Measurements from ENCODE around the gene DUSP22. TPM values are rescaled to one million over a fixed set of nuclear protein-coding genes. Genes with fewer than 3 reads are reported as not detected.
"Not testable (repeated sequence)": the region's sequence is repeated elsewhere in the genome, so short reads cannot be mapped to it uniquely, and the experiment has no call there.

DUSP22 gene
- polyA plus RNA-seq, 3 donors = 107 to 120 (median 117) TPM

DNA sequence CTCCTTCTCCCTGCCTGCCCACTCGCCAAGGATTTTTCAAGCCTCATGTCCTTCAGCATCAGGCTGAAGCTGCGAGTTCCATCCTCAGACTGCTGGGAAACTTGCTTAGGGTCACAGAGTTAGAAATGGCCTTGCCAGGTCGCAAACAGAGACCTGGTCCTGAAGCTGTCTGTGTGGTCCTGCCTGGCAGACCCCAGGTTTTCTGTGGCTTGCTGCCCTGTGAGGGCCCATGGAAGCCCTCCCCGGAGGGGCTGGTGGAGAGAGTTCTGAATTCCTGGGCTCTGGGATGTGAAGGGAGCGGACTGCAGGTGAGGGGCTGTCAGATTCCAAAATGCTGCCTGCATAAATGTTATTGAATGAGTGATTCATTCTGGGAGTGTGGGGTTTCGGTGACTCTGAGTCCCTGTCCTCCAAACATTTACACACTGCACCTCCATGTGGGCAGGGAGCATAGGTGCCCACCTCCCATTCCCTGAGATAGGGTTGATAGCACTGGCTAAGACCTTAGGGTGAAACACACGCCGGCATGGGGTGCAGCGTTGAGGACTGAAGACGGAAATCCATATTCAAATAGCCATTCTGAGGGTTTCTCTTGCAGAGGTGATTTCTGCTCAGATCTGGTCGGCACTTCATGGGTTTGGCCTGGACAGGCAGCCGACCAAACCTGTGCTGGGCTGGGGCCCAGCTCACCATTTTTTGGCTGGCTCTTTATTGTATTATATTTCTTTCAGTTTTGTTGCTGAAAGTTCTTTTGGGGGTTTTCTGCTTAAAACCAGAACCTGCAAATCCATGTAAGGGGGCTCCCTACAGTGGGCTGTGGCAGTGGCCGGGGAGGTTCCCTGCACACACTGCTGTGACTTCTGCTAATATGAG lies 77.5 kb downstream of the DUSP22 start:
- no peak overlapping the region for H3K27ac ChIP-seq (ENCODE audit: low read depth in 1 of 2, low read length in 2 of 2)
- no peak overlapping the region for H2AFZ ChIP-seq (ENCODE audit: insufficient read depth, low read depth, low read length, poor library complexity, severe bottlenecking)
- H3K27me3 Mint-ChIP-seq (ENCODE audit: low read depth in 3 of 3) = peaks cover 19 to 44% (median 25%) of the 10 kb centered on the region in 3 donors
- TF ChIP-seq, protein P1, sequence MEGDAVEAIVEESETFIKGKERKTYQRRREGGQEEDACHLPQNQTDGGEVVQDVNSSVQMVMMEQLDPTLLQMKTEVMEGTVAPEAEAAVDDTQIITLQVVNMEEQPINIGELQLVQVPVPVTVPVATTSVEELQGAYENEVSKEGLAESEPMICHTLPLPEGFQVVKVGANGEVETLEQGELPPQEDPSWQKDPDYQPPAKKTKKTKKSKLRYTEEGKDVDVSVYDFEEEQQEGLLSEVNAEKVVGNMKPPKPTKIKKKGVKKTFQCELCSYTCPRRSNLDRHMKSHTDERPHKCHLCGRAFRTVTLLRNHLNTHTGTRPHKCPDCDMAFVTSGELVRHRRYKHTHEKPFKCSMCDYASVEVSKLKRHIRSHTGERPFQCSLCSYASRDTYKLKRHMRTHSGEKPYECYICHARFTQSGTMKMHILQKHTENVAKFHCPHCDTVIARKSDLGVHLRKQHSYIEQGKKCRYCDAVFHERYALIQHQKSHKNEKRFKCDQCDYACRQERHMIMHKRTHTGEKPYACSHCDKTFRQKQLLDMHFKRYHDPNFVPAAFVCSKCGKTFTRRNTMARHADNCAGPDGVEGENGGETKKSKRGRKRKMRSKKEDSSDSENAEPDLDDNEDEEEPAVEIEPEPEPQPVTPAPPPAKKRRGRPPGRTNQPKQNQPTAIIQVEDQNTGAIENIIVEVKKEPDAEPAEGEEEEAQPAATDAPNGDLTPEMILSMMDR (IDR thresholded peaks at IDR 0.05) = no peak
- no peaks in the 10 kb centered on the region for H3K36me3 Mint-ChIP-seq
- intact Hi-C loops (cut with micrococcal nuclease) = no loop called here
- no peak for DNase-seq
- H3K4me1 ChIP-seq (ENCODE audit: control insufficient read depth in 1 of 2, insufficient read depth in 2 of 2, low read length in 2 of 2) = peaks cover 10 to 12% of the 10 kb centered on the region in 2 donors
- WGBS (ENCODE audit: insufficient coverage) = 90% methylated on average over 12 of the region's 13 CpGs
- H3K4me3 Mint-ChIP-seq = no peak overlapping the region
- H3K9ac ChIP-seq (ENCODE audit: insufficient read depth, low read length, poor library complexity, severe bottlenecking) = no peak overlapping the region
- peaks cover 3 to 45% (median 14%) of the 10 kb centered on the region in 7 donors for H3K9me3 Mint-ChIP-seq
- no peaks in the 10 kb centered on the region for H3K79me2 ChIP-seq (ENCODE audit: insufficient read depth, low read length)
- no peaks in the 10 kb centered on the region for H3K36me3 ChIP-seq (replicated peaks in 1 of 2; ENCODE audit: control insufficient read depth in 1 of 2, insufficient read depth in 2 of 2, low read length in 2 of 2)
- H3K27ac Mint-ChIP-seq = peak overlapping the region in 1 of 7 donors; percentile 29
- peaks cover 9% of the 10 kb centered on the region for H3K4me1 Mint-ChIP-seq
- no peaks in the 10 kb centered on the region for H3K9me3 ChIP-seq (replicated peaks in 1 of 2; ENCODE audit: control insufficient read depth in 1 of 2, insufficient read depth in 1 of 2, low read length in 2 of 2)
- peaks cover 0 to 7% of the 10 kb centered on the region in 2 donors for H3K27me3 ChIP-seq (ENCODE audit: control insufficient read depth in 2 of 2, insufficient read depth in 2 of 2, low read length in 2 of 2)
- H4K20me1 ChIP-seq (ENCODE audit: insufficient read depth, low read length) = no peaks in the 10 kb centered on the region
- H3K4me3 ChIP-seq (replicated peaks in 1 of 3; ENCODE audit: low read depth in 2 of 3, low read length in 3 of 3) = no peak overlapping the region
- no peak overlapping the region for H3K4me2 ChIP-seq (replicated peaks; ENCODE audit: extremely low read depth, low read length, poor library complexity, severe bottlenecking)

DNA sequence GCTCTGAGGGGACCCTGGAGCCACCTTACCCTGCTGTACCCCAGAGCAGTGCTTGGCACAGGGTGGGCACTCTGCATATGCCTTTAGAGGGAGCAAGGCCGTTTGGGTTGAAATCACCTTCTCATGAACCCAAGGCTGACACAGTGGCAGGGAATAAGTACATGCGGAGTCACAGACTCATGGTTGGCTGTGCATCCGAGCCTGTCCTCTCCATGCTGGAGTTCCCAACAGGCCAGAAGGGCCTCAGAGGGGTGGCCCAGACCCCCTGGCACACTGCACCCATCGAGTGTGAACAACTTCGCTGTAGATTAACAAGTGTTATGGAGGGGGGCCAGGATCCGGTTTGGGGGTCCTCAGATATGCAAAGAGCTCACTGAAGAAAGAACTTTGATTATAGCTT lies 78.3 kb downstream of the DUSP22 start:
- no peak overlapping the region for H3K4me3 ChIP-seq (replicated peaks in 1 of 3; ENCODE audit: low read depth in 2 of 3, low read length in 3 of 3)
- H4K20me1 ChIP-seq (ENCODE audit: insufficient read depth, low read length) = no peaks in the 10 kb centered on the region
- Mint-ChIP-seq H3K27ac (no peak overlapping the region), H3K9me3 (peaks cover 3 to 42% (median 14%) of the 10 kb centered on the region in 7 donors), H3K4me3 (no peak overlapping the region), H3K36me3 (no peaks in the 10 kb centered on the region), H3K27me3 (ENCODE audit: low read depth in 3 of 3) (peaks cover 18 to 42% (median 28%) of the 10 kb centered on the region in 3 donors), H3K4me1 (peaks cover 9% of the 10 kb centered on the region)
- H2AFZ ChIP-seq (ENCODE audit: insufficient read depth, low read depth, low read length, poor library complexity, severe bottlenecking) = no peak overlapping the region
- DNase-seq = no peak
- no peaks in the 10 kb centered on the region for H3K9me3 ChIP-seq (replicated peaks in 1 of 2; ENCODE audit: control insufficient read depth in 1 of 2, insufficient read depth in 1 of 2, low read length in 2 of 2)
- H3K4me2 ChIP-seq (replicated peaks; ENCODE audit: extremely low read depth, low read length, poor library complexity, severe bottlenecking) = no peak overlapping the region
- H3K27me3 ChIP-seq (ENCODE audit: control insufficient read depth in 2 of 2, insufficient read depth in 2 of 2, low read length in 2 of 2) = peaks cover 0 to 7% of the 10 kb centered on the region in 2 donors
- WGBS (ENCODE audit: insufficient coverage) = 88% methylated on average over 6 of the region's 6 CpGs
- H3K4me1 ChIP-seq (ENCODE audit: control insufficient read depth in 1 of 2, insufficient read depth in 2 of 2, low read length in 2 of 2) = peaks cover 10 to 12% of the 10 kb centered on the region in 2 donors
- H3K9ac ChIP-seq (ENCODE audit: insufficient read depth, low read length, poor library complexity, severe bottlenecking) = no peak overlapping the region
- TF ChIP-seq, protein P1 (IDR thresholded peaks at IDR 0.05) = no peak
- no peak overlapping the region for H3K27ac ChIP-seq (ENCODE audit: low read depth in 1 of 2, low read length in 2 of 2)
- intact Hi-C loops (cut with micrococcal nuclease) = no loop called here
- H3K36me3 ChIP-seq (replicated peaks in 1 of 2; ENCODE audit: control insufficient read depth in 1 of 2, insufficient read depth in 2 of 2, low read length in 2 of 2) = no peaks in the 10 kb centered on the region
- no peaks in the 10 kb centered on the region for H3K79me2 ChIP-seq (ENCODE audit: insufficient read depth, low read length)

DNA sequence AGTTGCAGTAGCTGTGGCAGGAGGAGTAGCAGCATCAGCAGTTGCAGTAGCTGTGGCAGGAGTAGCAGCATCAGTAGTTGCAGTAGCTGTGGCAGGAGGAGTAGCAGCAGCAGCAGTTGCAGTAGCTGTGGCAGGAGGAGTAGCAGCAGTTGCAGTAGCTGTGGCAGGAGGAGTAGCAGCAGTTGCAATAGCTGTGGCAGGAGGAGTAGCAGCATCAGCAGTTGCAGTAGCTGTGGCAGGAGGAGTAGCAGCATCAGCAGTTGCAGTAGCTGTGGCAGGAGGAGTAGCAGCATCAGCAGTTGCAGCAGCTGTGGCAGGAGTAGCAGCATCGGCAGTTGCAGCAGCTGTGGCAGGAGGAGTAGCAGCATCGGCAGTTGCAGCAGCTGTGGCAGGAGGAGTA lies 79.6 kb downstream of the DUSP22 start:
- Mint-ChIP-seq H3K27me3 (ENCODE audit: low read depth in 3 of 3) (peaks cover 15 to 39% (median 22%) of the 10 kb centered on the region in 3 donors), H3K4me1 (peaks cover 10% of the 10 kb centered on the region), H3K9me3 (peaks cover 3 to 40% (median 14%) of the 10 kb centered on the region in 7 donors)
- H3K4me2 ChIP-seq (replicated peaks; ENCODE audit: extremely low read depth, low read length, poor library complexity, severe bottlenecking); H2AFZ ChIP-seq (ENCODE audit: insufficient read depth, low read depth, low read length, poor library complexity, severe bottlenecking); H3K27ac ChIP-seq (ENCODE audit: low read depth in 1 of 2, low read length in 2 of 2); H3K36me3 Mint-ChIP-seq; H3K4me3 ChIP-seq (replicated peaks in 1 of 3; ENCODE audit: low read depth in 2 of 3, low read length in 3 of 3); DNase-seq; H3K9me3 ChIP-seq (replicated peaks in 1 of 2; ENCODE audit: control insufficient read depth in 1 of 2, insufficient read depth in 1 of 2, low read length in 2 of 2); intact Hi-C loops (cut with micrococcal nuclease); H3K27me3 ChIP-seq (ENCODE audit: control insufficient read depth in 2 of 2, insufficient read depth in 2 of 2, low read length in 2 of 2); H4K20me1 ChIP-seq (ENCODE audit: insufficient read depth, low read length); H3K27ac Mint-ChIP-seq; H3K9ac ChIP-seq (ENCODE audit: insufficient read depth, low read length, poor library complexity, severe bottlenecking); H3K79me2 ChIP-seq (ENCODE audit: insufficient read depth, low read length); H3K36me3 ChIP-seq (replicated peaks in 1 of 2; ENCODE audit: control insufficient read depth in 1 of 2, insufficient read depth in 2 of 2, low read length in 2 of 2); H3K4me3 Mint-ChIP-seq: not testable (repeated sequence)
- WGBS (ENCODE audit: insufficient coverage) = 92% methylated on average over 2 of the region's 2 CpGs
- peaks cover 10 to 12% of the 10 kb centered on the region in 2 donors for H3K4me1 ChIP-seq (ENCODE audit: control insufficient read depth in 1 of 2, insufficient read depth in 2 of 2, low read length in 2 of 2)

All from CD14-positive monocyte (primary cell).